GM23248 (cell line): Measurements from ENCODE around the gene BTN1A1. TPM values are rescaled to one million over a fixed set of nuclear protein-coding genes. Genes with fewer than 3 reads are reported as not detected.

ENCODE experiments used
- DNase-seq: peaks from one replicate; pipeline ENCODE4 v3.0.0-alpha.2; 2015
- H2AFZ ChIP-seq: fragments of 200-600 bp; sonication (generic); 2 replicates; pipeline ENCODE4 v1.6.1; 2016; ENCODE audit warnings: antibody characterized with exemption
- H3F3A ChIP-seq: fragments of 200-600 bp; sonication (generic); 2 replicates; pipeline ENCODE4 v1.6.1; 2016; ENCODE audit warnings: mild to moderate bottlenecking, antibody characterized with exemption, mixed run types; ENCODE audit not compliant: insufficient read depth
- H3K27ac ChIP-seq: fragments of 200-600 bp; sonication (generic); 2 replicates; pipeline ENCODE4 v1.5.1; 2016; ENCODE audit warnings: mild to moderate bottlenecking
- H3K27me3 ChIP-seq: fragments of 200-600 bp; sonication (generic); replicated peaks from 2 replicates; pipeline ENCODE4 v1.6.1; 2016; ENCODE audit warnings: mild to moderate bottlenecking; ENCODE audit not compliant: insufficient read depth
- H3K36me3 ChIP-seq: fragments of 200-600 bp; sonication (generic); 2 replicates; pipeline ENCODE4 v1.6.1; 2016; ENCODE audit warnings: low read depth, mild to moderate bottlenecking
- H3K4me1 ChIP-seq: fragments of 200-600 bp; sonication (generic); 2 replicates; pipeline ENCODE4 v1.6.1; 2016; ENCODE audit warnings: mild to moderate bottlenecking; ENCODE audit not compliant: insufficient read depth
- H3K4me2 ChIP-seq: fragments of 200-600 bp; sonication (generic); one replicate; pipeline ENCODE4 v1.6.1; 2016; ENCODE audit warnings: mild to moderate bottlenecking; ENCODE audit not compliant: unreplicated experiment
- H3K4me3 ChIP-seq: fragments of 200-600 bp; sonication (generic); 2 replicates; pipeline ENCODE4 v1.5.1; 2016; ENCODE audit warnings: mild to moderate bottlenecking
- H3K79me2 ChIP-seq: fragments of 200-600 bp; sonication (generic); 2 replicates; pipeline ENCODE4 v1.6.1; 2016; ENCODE audit warnings: mild to moderate bottlenecking; ENCODE audit not compliant: insufficient read depth
- H3K9ac ChIP-seq: fragments of 200-600 bp; sonication (generic); 2 replicates; pipeline ENCODE4 v1.6.1; 2016; ENCODE audit warnings: mild to moderate bottlenecking
- H3K9me2 ChIP-seq: fragments of 200-600 bp; sonication (generic); 2 replicates; pipeline ENCODE4 v1.6.1; 2016; ENCODE audit warnings: mixed run types, mild to moderate bottlenecking, moderate library complexity; ENCODE audit not compliant: insufficient read depth
- H3K9me3 ChIP-seq: fragments of 200-600 bp; sonication (generic); one replicate; pipeline ENCODE4 v1.6.1; 2017; ENCODE audit warnings: low read depth
- H4K20me1 ChIP-seq: fragments of 200-600 bp; sonication (generic); 2 replicates; pipeline ENCODE4 v1.6.0; 2016; ENCODE audit not compliant: insufficient read depth
- EZH2 ChIP-seq: fragments of 200-600 bp; sonication (generic); IDR thresholded peaks from 2 replicates; pipeline ENCODE4 v1.6.1; 2018; ENCODE audit warnings: antibody characterized with exemption, mild to moderate bottlenecking; ENCODE audit not compliant: insufficient read depth, poor library complexity, severe bottlenecking
- EZH2phosphoT487 ChIP-seq: fragments of 200-600 bp; sonication (generic); IDR thresholded peaks from 2 replicates; pipeline ENCODE4 v1.6.1; 2018; ENCODE audit warnings: antibody characterized with exemption, moderate library complexity, mild to moderate bottlenecking, low read depth; ENCODE audit not compliant: insufficient read depth
- WGBS, 2 experiments: methylation state at CpG; one replicate each; pipeline ENCODE4 v1.1.6; 2015 to 2017; ENCODE audit warnings: low lambda C conversion rate in 2 of 2, low coverage in 1 of 2; ENCODE audit errors: missing lambda C conversion rate in 2 of 2; 5-methylcytosine and 5-hydroxymethylcytosine counted together
- in situ Hi-C: fragments of 300-500 bp; cut with MboI; formaldehyde crosslinking; loops from 2 replicates; pipeline ENCODE4 v1.15.0; 2020
- polyA plus RNA-seq: library from polyadenylated mRNA; unstranded; fragments of >200 nt; fragmentation: Nextera tagmentation; extraction: Ambion mirVana; gene quantifications from 2 replicates; pipeline ENCODE4 v1.2.1, GENCODE V29; 2016
- total RNA-seq: library from RNA; depleted of rRNA; stranded (reverse); fragments of >200 nt; shearing (Covaris generic); gene quantifications from 2 replicates; pipeline ENCODE4 v1.2.3, GENCODE V29; 2014; rRNA removed

BTN1A1 gene, protein sequence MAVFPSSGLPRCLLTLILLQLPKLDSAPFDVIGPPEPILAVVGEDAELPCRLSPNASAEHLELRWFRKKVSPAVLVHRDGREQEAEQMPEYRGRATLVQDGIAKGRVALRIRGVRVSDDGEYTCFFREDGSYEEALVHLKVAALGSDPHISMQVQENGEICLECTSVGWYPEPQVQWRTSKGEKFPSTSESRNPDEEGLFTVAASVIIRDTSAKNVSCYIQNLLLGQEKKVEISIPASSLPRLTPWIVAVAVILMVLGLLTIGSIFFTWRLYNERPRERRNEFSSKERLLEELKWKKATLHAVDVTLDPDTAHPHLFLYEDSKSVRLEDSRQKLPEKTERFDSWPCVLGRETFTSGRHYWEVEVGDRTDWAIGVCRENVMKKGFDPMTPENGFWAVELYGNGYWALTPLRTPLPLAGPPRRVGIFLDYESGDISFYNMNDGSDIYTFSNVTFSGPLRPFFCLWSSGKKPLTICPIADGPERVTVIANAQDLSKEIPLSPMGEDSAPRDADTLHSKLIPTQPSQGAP
- total RNA-seq (0.11 TPM in 1 of 2 replicates, not detected in the other), polyA plus RNA-seq (not detected in 2 replicates)

DNA sequence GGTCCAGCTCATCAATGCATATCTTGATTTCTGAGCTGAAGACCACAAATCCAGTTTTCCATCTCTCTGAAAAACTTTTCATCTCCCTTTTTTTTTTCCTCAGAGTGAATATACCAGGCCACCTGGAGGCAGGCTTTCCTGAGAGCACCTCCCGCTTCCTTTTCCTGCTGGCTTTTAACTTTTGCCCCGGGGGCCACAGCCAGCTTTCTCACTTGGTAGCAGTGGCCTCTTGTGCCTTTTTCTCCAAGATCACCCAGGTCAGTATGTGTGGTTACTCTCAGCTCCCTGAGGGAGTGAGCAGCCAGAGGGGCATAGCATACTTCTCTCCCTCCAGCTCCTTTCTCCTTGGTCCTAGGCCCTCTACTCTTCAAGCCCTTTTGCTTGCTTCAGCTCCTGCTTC, at the start of gene BTN1A1:
BTN1A1 (plus strand) TSS at position 202 of the 400 bp plus-strand sequence. CDS start 984 bp downstream, outside the sequence.
- 72 to 73% methylated on average over 2 of the region's 2 CpGs for whole genome bisulfite sequencing, 2 experiments
- H4K20me1 ChIP-seq: no peaks in the 10 kb centered on the region
- H3K79me2 ChIP-seq: no peaks in the 10 kb centered on the region
- no peak within 1 kb of the TSS for H3K4me3 ChIP-seq
- H3K27me3 ChIP-seq: peaks cover 20% of the 10 kb centered on the region
- no peaks in the 10 kb centered on the region for H3F3A ChIP-seq
- in situ Hi-C loops: no loop called here
- no peak within 1 kb of the TSS for H2AFZ ChIP-seq
- no peak for DNase-seq
- no peaks in the 10 kb centered on the region for H3K36me3 ChIP-seq
- H3K9ac ChIP-seq: no peak within 1 kb of the TSS
- no peak within 1 kb of the TSS for H3K4me2 ChIP-seq
- TF ChIP-seq EZH2phosphoT487: no peak
- no peak for TF ChIP-seq EZH2
- no peaks in the 10 kb centered on the region for H3K9me3 ChIP-seq
- no peaks in the 10 kb centered on the region for H3K4me1 ChIP-seq
- H3K27ac ChIP-seq: no peak within 1 kb of the TSS
- H3K9me2 ChIP-seq: no peaks in the 10 kb centered on the region

DNA sequence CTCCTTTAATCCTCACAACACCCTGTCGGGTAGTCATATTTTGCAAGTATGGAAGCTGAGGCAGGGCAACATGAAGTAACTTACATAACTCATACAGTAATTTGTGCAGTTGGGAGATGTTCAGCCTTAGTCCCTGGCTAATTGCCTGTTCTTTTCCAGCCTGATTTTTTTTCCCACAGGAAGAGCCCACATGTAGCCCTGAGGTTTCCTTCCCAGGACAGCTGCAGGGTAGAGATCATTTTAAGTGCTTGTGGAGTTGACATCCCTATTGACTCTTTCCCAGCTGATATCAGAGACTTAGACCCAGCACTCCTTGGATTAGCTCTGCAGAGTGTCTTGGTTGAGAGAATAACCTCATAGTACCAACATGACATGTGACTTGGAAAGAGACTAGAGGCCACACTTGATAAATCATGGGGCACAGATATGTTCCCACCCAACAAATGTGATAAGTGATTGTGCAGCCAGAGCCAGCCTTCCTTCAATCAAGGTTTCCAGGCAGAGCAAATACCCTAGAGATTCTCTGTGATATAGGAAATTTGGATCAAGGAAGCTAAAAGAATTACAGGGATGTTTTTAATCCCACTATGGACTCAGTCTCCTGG, 47.4 kb upstream of the BTN1A1 start:
- no peak overlapping the region for H3K9ac ChIP-seq
- H4K20me1 ChIP-seq: no peaks in the 10 kb centered on the region
- H2AFZ ChIP-seq: no peak overlapping the region
- no peak overlapping the region for H3K4me3 ChIP-seq
- no peaks in the 10 kb centered on the region for H3K79me2 ChIP-seq
- no peak overlapping the region for H3K4me2 ChIP-seq
- no peaks in the 10 kb centered on the region for H3K36me3 ChIP-seq
- in situ Hi-C loops: no loop called here
- no peaks in the 10 kb centered on the region for H3K27me3 ChIP-seq
- no peak for DNase-seq
- H3K9me2 ChIP-seq: no peaks in the 10 kb centered on the region
- WGBS, 2 experiments: 45 to 47% methylated on average over 1 of the region's 1 CpG
- peaks cover 10% of the 10 kb centered on the region; the same call in 1 of the 2 replicates for H3F3A ChIP-seq
- H3K9me3 ChIP-seq: no peaks in the 10 kb centered on the region
- TF ChIP-seq EZH2 (no peak), EZH2phosphoT487 (no peak)
- peaks cover 6% of the 10 kb centered on the region; the same call in 1 of the 2 replicates for H3K4me1 ChIP-seq
- no peak overlapping the region for H3K27ac ChIP-seq

DNA sequence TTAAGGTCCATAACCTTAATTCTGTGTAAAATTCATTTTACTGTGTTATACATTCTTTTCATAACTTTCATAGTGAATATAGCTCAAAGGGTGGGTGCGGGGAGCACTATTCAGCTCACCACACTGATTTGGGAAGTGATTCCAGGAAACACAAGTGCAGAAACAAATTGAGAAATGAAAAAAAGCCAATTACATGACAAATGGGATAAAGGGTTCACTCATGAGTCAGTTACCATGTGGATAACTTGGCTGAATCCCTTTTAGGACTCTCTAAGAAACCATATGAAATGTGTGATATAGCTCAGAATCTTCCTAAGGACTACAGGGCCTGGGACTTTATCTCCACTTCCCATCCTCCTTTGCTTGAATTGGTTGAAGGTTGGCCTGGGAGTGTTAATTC, 45.5 kb upstream of the BTN1A1 start:
- Histone ChIP-seq H3K79me2 (peaks cover 19% of the 10 kb centered on the region), H2AFZ (no peak overlapping the region), H3K4me3 (no peak overlapping the region), H3K4me1 (peaks cover 12% of the 10 kb centered on the region), H3K27me3 (no peaks in the 10 kb centered on the region), H3K9me3 (no peaks in the 10 kb centered on the region), H4K20me1 (no peaks in the 10 kb centered on the region), H3K9me2 (no peaks in the 10 kb centered on the region), H3K36me3 (no peaks in the 10 kb centered on the region), H3K4me2 (no peak overlapping the region), H3K9ac (no peak overlapping the region), H3K27ac (no peak overlapping the region), H3F3A (peaks cover 10% of the 10 kb centered on the region; the same call in 1 of the 2 replicates)
- in situ Hi-C loops: no loop called here
- peak; percentile 56 for DNase-seq
- TF ChIP-seq EZH2phosphoT487: no peak
- TF ChIP-seq EZH2: no peak
- WGBS, 2 experiments: 77 to 88% methylated on average over 1 of the region's 1 CpG

DNA sequence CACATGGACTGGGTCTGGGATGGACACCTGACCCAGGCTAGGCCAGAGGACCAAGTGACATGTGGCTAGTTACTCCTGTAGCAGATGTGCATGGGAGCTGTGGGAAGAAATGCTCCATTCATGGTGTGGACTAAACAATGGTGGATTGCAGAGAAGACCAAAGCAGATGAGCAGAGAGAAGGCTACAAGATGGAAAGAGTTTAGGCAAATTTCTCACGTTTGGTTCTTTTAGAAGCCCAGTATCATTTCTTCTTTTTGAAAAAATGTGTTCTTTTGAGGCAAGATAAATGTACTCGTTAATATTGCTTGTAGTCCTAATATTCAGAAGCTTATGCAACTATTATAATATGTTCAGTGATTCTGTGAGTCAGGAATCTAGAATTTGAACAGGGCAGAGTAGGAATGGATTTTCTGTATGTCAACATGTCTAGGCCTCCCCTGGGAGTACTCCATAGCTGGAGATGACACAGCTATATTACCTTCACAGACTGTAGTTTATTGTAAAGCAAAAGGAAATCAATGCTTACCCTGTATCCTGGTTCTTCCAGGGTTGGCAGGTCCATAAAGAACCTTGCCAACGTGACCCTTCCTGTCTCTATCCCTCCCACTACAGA, 44.6 kb upstream of the BTN1A1 start:
- in situ Hi-C loops: no loop called here
- no peak overlapping the region for H3K4me3 ChIP-seq
- H4K20me1 ChIP-seq: no peaks in the 10 kb centered on the region
- no peak overlapping the region for H3K9ac ChIP-seq
- TF ChIP-seq EZH2 (no peak), EZH2phosphoT487 (no peak)
- no peak overlapping the region for H2AFZ ChIP-seq
- no peaks in the 10 kb centered on the region for H3K9me2 ChIP-seq
- no peak overlapping the region for H3K27ac ChIP-seq
- H3K79me2 ChIP-seq: peaks cover 27% of the 10 kb centered on the region
- 91 to 93% methylated on average over 3 of the region's 3 CpGs for WGBS, 2 experiments
- no peaks in the 10 kb centered on the region for H3K27me3 ChIP-seq
- peak; percentile 51 for DNase-seq
- 0 out of 2 replicates have a peak, but pooled peaks cover under 1% of the 10 kb centered on the region for H3K36me3 ChIP-seq
- no peaks in the 10 kb centered on the region for H3K9me3 ChIP-seq
- peaks cover 10% of the 10 kb centered on the region; the same call in 1 of the 2 replicates for H3F3A ChIP-seq
- H3K4me1 ChIP-seq: peaks cover 12% of the 10 kb centered on the region
- H3K4me2 ChIP-seq: no peak overlapping the region
